Neural progenitor cell (in vitro differentiated cells): Measurements from ENCODE around the gene CDK8. TPM values are rescaled to one million over a fixed set of nuclear protein-coding genes. Genes with fewer than 3 reads are reported as not detected.

Experiments
- DNase-seq: peaks from one replicate; pipeline ENCODE4 v3.0.0-alpha.2; 2016; ENCODE audit warnings: low spot score
- H2AFZ ChIP-seq: fragments of 200-600 bp; sonication (generic); replicated peaks from 2 replicates; pipeline ENCODE4 v1.6.1; 2016; ENCODE audit warnings: antibody characterized with exemption
- H3F3A ChIP-seq: fragments of 200-600 bp; sonication (generic); 2 replicates; pipeline ENCODE4 v1.6.1; 2016; ENCODE audit warnings: antibody characterized with exemption, low read depth
- H3K27ac ChIP-seq: fragments of 200-600 bp; sonication (generic); 2 replicates; pipeline ENCODE4 v1.5.1; 2016; ENCODE audit warnings: mild to moderate bottlenecking
- H3K27me3 ChIP-seq: fragments of 200-600 bp; sonication (generic); 2 replicates; pipeline ENCODE4 v1.6.1; 2016; ENCODE audit warnings: mild to moderate bottlenecking, moderate library complexity
- H3K36me3 ChIP-seq: fragments of 200-600 bp; sonication (generic); 2 replicates; pipeline ENCODE4 v1.5.1; 2016
- H3K4me1 ChIP-seq: fragments of 200-600 bp; sonication (generic); 2 replicates; pipeline ENCODE4 v1.6.1; 2016; ENCODE audit warnings: mixed run types
- H3K4me2 ChIP-seq: fragments of 200-600 bp; sonication (generic); 2 replicates; pipeline ENCODE4 v1.6.1; 2016
- H3K4me3 ChIP-seq: fragments of 200-600 bp; sonication (generic); 2 replicates; pipeline ENCODE4 v1.5.1; 2016
- H3K79me2 ChIP-seq: fragments of 200-600 bp; sonication (generic); 2 replicates; pipeline ENCODE4 v1.6.1; 2016; ENCODE audit warnings: low read depth
- H3K9ac ChIP-seq: fragments of 200-600 bp; sonication (generic); 2 replicates; pipeline ENCODE4 v1.6.1; 2016
- H3K9me3 ChIP-seq: fragments of 200-600 bp; sonication (generic); 2 replicates; pipeline ENCODE4 v1.5.1; 2016; ENCODE audit warnings: low read depth
- H4K20me1 ChIP-seq: fragments of 200-600 bp; sonication (generic); 2 replicates; pipeline ENCODE4 v1.6.1; 2016; ENCODE audit warnings: low read depth
- H3K27ac Mint-ChIP-seq: 3 replicates; pipeline ENCODE4 v1.8.0; 2021; ENCODE audit warnings: mixed read lengths
- H3K27me3 Mint-ChIP-seq: 2 replicates; pipeline ENCODE4 v1.8.0; 2022; ENCODE audit warnings: low read depth, mild to moderate bottlenecking, inconsistent platforms, moderate library complexity, mixed read lengths; ENCODE audit not compliant: insufficient read depth
- H3K36me3 Mint-ChIP-seq: 3 replicates; pipeline ENCODE4 v1.8.0; 2021; ENCODE audit warnings: mixed read lengths
- H3K4me1 Mint-ChIP-seq: 3 replicates; pipeline ENCODE4 v1.8.0; 2021; ENCODE audit warnings: mixed read lengths
- H3K4me3 Mint-ChIP-seq: 3 replicates; pipeline ENCODE4 v1.8.0; 2021; ENCODE audit warnings: mild to moderate bottlenecking, moderate library complexity, mixed read lengths
- H3K9me3 Mint-ChIP-seq: 3 replicates; pipeline ENCODE4 v1.8.0; 2020; ENCODE audit warnings: mixed read lengths
- EZH2 ChIP-seq: fragments of 200-600 bp; sonication (generic); IDR thresholded peaks from 2 replicates; pipeline ENCODE4 v1.6.1; 2017; ENCODE audit warnings: antibody characterized with exemption, mild to moderate bottlenecking, moderate library complexity
- EZH2phosphoT487 ChIP-seq: fragments of 200-600 bp; sonication (generic); IDR thresholded peaks from 2 replicates; pipeline ENCODE4 v1.6.1; 2017; ENCODE audit warnings: antibody characterized with exemption
- total RNA-seq: library from RNA; depleted of rRNA; stranded (reverse); fragments of >200 nt; gene quantifications from 2 replicates; pipeline ENCODE4 v1.2.3, GENCODE V29; 2015; ENCODE audit warnings: low replicate concordance
- TF ChIP-seq, protein P1 (sequence below): fragments of 200-600 bp; sonication (generic); IDR thresholded peaks from 2 replicates; pipeline ENCODE4 v1.5.1; 2017; ENCODE audit warnings: antibody characterized with exemption, mild to moderate bottlenecking

The CDK8 gene
- total RNA-seq, 1 donor from 2014 or later, result 69.3 TPM

DNA sequence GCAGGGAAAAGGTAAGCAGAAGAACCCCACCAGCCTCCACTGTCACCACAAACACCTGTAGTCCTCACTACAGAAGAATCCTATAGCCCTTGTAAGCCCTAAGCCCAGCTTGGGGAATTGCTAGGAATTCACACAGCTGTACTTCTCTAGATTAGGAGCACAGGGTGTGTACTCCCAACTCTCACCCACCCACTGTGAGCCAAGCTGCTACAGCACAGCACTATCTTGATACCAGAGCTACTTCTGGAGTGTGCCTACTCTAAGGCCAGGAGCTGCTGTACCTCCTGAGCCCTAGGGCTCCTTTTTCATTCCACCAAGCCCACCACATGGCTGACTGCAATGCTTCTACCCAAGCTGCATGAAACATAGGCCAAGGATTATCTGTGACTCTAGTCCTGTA is 181.2 kb downstream of the CDK8 start:
- Histone ChIP-seq H3K4me3 (no peak overlapping the region), H3K79me2 (no peaks in the 10 kb centered on the region), H2AFZ (no peak overlapping the region), H3K27ac (no peak overlapping the region), H3K9ac (no peak overlapping the region), H3K27me3 (no peaks in the 10 kb centered on the region), H3K4me1 (no peaks in the 10 kb centered on the region), H3K36me3 (no peaks in the 10 kb centered on the region), H3K4me2 (no peak overlapping the region), H4K20me1 (no peaks in the 10 kb centered on the region), H3F3A (no peaks in the 10 kb centered on the region), H3K9me3 (peaks cover 28% of the 10 kb centered on the region)
- DNase-seq, result no peak
- H3K4me3 Mint-ChIP-seq, result no peak overlapping the region
- no peak for TF ChIP-seq EZH2phosphoT487
- TF ChIP-seq, protein P1, sequence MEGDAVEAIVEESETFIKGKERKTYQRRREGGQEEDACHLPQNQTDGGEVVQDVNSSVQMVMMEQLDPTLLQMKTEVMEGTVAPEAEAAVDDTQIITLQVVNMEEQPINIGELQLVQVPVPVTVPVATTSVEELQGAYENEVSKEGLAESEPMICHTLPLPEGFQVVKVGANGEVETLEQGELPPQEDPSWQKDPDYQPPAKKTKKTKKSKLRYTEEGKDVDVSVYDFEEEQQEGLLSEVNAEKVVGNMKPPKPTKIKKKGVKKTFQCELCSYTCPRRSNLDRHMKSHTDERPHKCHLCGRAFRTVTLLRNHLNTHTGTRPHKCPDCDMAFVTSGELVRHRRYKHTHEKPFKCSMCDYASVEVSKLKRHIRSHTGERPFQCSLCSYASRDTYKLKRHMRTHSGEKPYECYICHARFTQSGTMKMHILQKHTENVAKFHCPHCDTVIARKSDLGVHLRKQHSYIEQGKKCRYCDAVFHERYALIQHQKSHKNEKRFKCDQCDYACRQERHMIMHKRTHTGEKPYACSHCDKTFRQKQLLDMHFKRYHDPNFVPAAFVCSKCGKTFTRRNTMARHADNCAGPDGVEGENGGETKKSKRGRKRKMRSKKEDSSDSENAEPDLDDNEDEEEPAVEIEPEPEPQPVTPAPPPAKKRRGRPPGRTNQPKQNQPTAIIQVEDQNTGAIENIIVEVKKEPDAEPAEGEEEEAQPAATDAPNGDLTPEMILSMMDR, result no peak
- TF ChIP-seq EZH2, result no peak
- H3K36me3 Mint-ChIP-seq, result no peaks in the 10 kb centered on the region
- no peaks in the 10 kb centered on the region for H3K27me3 Mint-ChIP-seq
- H3K27ac Mint-ChIP-seq, result no peak overlapping the region
- no peaks in the 10 kb centered on the region for H3K4me1 Mint-ChIP-seq
- peaks cover 28% of the 10 kb centered on the region for H3K9me3 Mint-ChIP-seq

DNA sequence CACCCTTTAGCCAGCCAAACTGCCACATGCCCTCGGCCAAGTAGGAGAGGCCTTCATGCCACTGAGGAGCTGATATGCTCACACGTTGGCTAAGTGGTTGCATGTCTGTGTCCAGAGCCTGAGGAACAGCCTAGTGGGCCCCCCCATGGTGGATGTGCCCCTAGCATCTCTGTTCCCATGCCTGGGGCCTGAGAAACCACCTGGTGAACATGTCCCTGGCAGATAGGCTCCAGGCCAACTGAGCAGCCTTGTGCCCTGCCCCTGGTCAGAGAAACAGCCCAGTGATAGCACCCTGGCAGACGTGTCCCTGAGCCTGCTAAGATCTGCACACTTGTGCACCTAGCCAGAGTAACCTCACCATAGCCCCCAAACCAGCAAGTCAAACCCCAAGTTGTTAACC is 181.7 kb downstream of the CDK8 start:
- Histone ChIP-seq H3F3A (no peaks in the 10 kb centered on the region), H3K27me3 (no peaks in the 10 kb centered on the region), H3K9ac (no peak overlapping the region), H3K27ac (no peak overlapping the region), H4K20me1 (no peaks in the 10 kb centered on the region), H2AFZ (no peak overlapping the region), H3K4me3 (no peak overlapping the region), H3K79me2 (no peaks in the 10 kb centered on the region), H3K4me1 (no peaks in the 10 kb centered on the region), H3K9me3 (peaks cover 28% of the 10 kb centered on the region), H3K36me3 (no peaks in the 10 kb centered on the region), H3K4me2 (no peak overlapping the region)
- Mint-ChIP-seq H3K27ac (no peak overlapping the region), H3K4me1 (no peaks in the 10 kb centered on the region), H3K27me3 (no peaks in the 10 kb centered on the region), H3K36me3 (no peaks in the 10 kb centered on the region), H3K9me3 (peaks cover 28% of the 10 kb centered on the region), H3K4me3 (no peak overlapping the region)
- DNase-seq, result no peak
- no peak for TF ChIP-seq EZH2
- no peak for TF ChIP-seq EZH2phosphoT487
- TF ChIP-seq, protein P1, result no peak

DNA sequence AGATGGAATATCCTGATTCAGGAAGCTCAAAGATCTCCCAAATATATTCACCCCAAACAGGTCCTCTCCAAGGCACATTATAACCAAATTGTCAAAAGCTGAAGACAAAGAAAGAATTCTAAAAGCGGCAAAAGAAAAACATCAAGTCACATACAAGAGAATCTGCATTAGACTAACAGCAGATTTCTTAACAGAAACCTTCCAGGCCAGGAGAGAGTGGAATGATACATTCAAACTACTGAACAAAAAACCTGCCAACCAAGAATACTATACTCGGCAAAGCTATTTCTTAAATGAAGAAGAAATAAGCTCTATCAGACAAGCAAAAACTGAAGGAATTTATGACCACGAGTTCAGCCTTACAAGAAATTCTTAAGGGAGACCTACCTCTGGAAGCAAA is 183.0 kb downstream of the CDK8 start:
- H3K27ac Mint-ChIP-seq, result no peak overlapping the region
- Histone ChIP-seq H3K4me1 (no peaks in the 10 kb centered on the region), H3K36me3 (no peaks in the 10 kb centered on the region), H3K9me3 (peaks cover 28% of the 10 kb centered on the region), H3K79me2 (no peaks in the 10 kb centered on the region), H4K20me1 (no peaks in the 10 kb centered on the region), H3K27ac (no peak overlapping the region), H3K4me2 (no peak overlapping the region), H3K9ac (no peak overlapping the region), H3K27me3 (no peaks in the 10 kb centered on the region), H3F3A (no peaks in the 10 kb centered on the region), H3K4me3 (no peak overlapping the region), H2AFZ (no peak overlapping the region)
- no peak for TF ChIP-seq EZH2
- no peak for TF ChIP-seq EZH2phosphoT487
- TF ChIP-seq, protein P1, result no peak
- H3K36me3 Mint-ChIP-seq, result no peaks in the 10 kb centered on the region
- no peaks in the 10 kb centered on the region for H3K4me1 Mint-ChIP-seq
- no peaks in the 10 kb centered on the region for H3K27me3 Mint-ChIP-seq
- H3K4me3 Mint-ChIP-seq, result no peak overlapping the region
- no peak for DNase-seq
- peaks cover 28% of the 10 kb centered on the region for H3K9me3 Mint-ChIP-seq
